ENCODE data around the gene FGD4.

GRCh38 chr12:32690927-32691326 is 291.6 kb downstream of the FGD4 start:
- TF ChIP-seq, protein P1, sequence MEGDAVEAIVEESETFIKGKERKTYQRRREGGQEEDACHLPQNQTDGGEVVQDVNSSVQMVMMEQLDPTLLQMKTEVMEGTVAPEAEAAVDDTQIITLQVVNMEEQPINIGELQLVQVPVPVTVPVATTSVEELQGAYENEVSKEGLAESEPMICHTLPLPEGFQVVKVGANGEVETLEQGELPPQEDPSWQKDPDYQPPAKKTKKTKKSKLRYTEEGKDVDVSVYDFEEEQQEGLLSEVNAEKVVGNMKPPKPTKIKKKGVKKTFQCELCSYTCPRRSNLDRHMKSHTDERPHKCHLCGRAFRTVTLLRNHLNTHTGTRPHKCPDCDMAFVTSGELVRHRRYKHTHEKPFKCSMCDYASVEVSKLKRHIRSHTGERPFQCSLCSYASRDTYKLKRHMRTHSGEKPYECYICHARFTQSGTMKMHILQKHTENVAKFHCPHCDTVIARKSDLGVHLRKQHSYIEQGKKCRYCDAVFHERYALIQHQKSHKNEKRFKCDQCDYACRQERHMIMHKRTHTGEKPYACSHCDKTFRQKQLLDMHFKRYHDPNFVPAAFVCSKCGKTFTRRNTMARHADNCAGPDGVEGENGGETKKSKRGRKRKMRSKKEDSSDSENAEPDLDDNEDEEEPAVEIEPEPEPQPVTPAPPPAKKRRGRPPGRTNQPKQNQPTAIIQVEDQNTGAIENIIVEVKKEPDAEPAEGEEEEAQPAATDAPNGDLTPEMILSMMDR (IDR thresholded peaks at IDR 0.05) = no peak
- no peak for TF ChIP-seq POLR2AphosphoS5 (IDR thresholded peaks at IDR 0.05)
